CD4-positive, alpha-beta T cell (primary cell): Measurements from ENCODE around the gene CDH13. TPM values are rescaled to one million over a fixed set of nuclear protein-coding genes. Genes with fewer than 3 reads are reported as not detected.

Source experiments
- ATAC-seq: fragments of 200-7000 bp; cut with Tn5 transposase; one replicate; pipeline ENCODE4 v1.10.0; 2022; ENCODE audit warnings: mild to moderate bottlenecking; ENCODE audit not compliant: poor library complexity
- CTCF ChIA-PET: fragments of 350-600 bp; sonication (Branson Sonifier 250); formaldehyde crosslinking; loops from one replicate; lab custom pipeline; 2021; ENCODE audit warnings: antibody characterized with exemption, inconsistent platforms; lab: Charles Lee
- POLR2A ChIA-PET: fragments of 350-600 bp; sonication (Branson Sonifier 250); formaldehyde crosslinking; loops from one replicate; lab custom pipeline; 2021; ENCODE audit warnings: antibody characterized with exemption, inconsistent platforms; lab: Charles Lee
- DNase-seq, 14 experiments: peaks; one replicate each; pipeline ENCODE4 v3.0.0-alpha.2; 2013 to 2020; ENCODE audit warnings: mixed read lengths in 2 of 14
- H3K27ac ChIP-seq, 2 donors: one replicate each; pipeline versions ENCODE4 v1.5.1 to v1.7.0; 2013; ENCODE audit warnings: low read length in 2 of 2, low read depth in 1 of 2, mild to moderate bottlenecking in 1 of 2
- H3K27me3 ChIP-seq, 2 experiments: 1 replicate in 1 of 2; 2 replicates in 1 of 2; pipeline versions ENCODE4 v1.6.1 to v1.7.0; 2013; ENCODE audit warnings: low read length in 2 of 2, control low read depth in 1 of 2, mild to moderate bottlenecking in 1 of 2, moderate library complexity in 1 of 2; ENCODE audit not compliant: insufficient read depth in 2 of 2, control insufficient read depth in 1 of 2
- H3K36me3 ChIP-seq: one replicate; pipeline ENCODE4 v1.6.1; 2013; ENCODE audit warnings: low read length, control low read depth; ENCODE audit not compliant: insufficient read depth
- H3K4me1 ChIP-seq: one replicate; pipeline ENCODE4 v1.6.1; 2013; ENCODE audit warnings: low read length, control low read depth; ENCODE audit not compliant: insufficient read depth
- H3K4me3 ChIP-seq: one replicate; pipeline ENCODE4 v1.5.1; 2013; ENCODE audit warnings: mild to moderate bottlenecking, low read length, moderate library complexity
- H3K9me3 ChIP-seq, 2 experiments: 1 replicate in 1 of 2; 2 replicates in 1 of 2; pipeline versions ENCODE4 v1.6.1 to v1.7.0; 2013; ENCODE audit warnings: low read length in 2 of 2, mild to moderate bottlenecking in 2 of 2, control low read depth in 1 of 2, moderate library complexity in 1 of 2; ENCODE audit not compliant: control insufficient read depth in 1 of 2, insufficient read depth in 1 of 2
- H3K27ac Mint-ChIP-seq: one replicate; pipeline ENCODE4 v1.8.0; 2020; ENCODE audit warnings: mixed read lengths
- H3K27me3 Mint-ChIP-seq: one replicate; pipeline ENCODE4 v1.8.0; 2021; ENCODE audit warnings: mixed read lengths
- H3K36me3 Mint-ChIP-seq: one replicate; pipeline ENCODE4 v1.8.0; 2021; ENCODE audit warnings: low read depth, mixed read lengths
- H3K4me1 Mint-ChIP-seq: one replicate; pipeline ENCODE4 v1.8.0; 2021; ENCODE audit warnings: low read depth, mixed read lengths
- H3K4me3 Mint-ChIP-seq: one replicate; pipeline ENCODE4 v1.8.0; 2020; ENCODE audit warnings: mild to moderate bottlenecking, mixed read lengths
- H3K9me3 Mint-ChIP-seq: one replicate; pipeline ENCODE4 v1.8.0; 2020; ENCODE audit warnings: mixed read lengths
- intact Hi-C, 2 experiments: fragments of 100-400 bp; cut with DNase I in 1 of 2; cut with micrococcal nuclease in 1 of 2; formaldehyde crosslinking; loops; one replicate each; pipeline versions ENCODE4 v1.15.1 to v1.9.0; 2023 to 2025; cut with DNase I, micrococcal nuclease
- total RNA-seq, 174 experiments: library from RNA in 2 of 174; stranded (reverse) in 2 of 174; gene quantifications; one replicate each; pipeline ENCODE4 v1.2.3 and lab custom pipeline; 2021 to 2026
- TF ChIP-seq, protein P1 (sequence below): fragments of 200-600 bp; IDR thresholded peaks from one replicate; pipeline ENCODE4 v1.8.0; 2022; ENCODE audit warnings: antibody characterized with exemption, mild to moderate bottlenecking

Gene CDH13
- total RNA-seq, 2 experiments from 2014 or later: not detected

DNA sequence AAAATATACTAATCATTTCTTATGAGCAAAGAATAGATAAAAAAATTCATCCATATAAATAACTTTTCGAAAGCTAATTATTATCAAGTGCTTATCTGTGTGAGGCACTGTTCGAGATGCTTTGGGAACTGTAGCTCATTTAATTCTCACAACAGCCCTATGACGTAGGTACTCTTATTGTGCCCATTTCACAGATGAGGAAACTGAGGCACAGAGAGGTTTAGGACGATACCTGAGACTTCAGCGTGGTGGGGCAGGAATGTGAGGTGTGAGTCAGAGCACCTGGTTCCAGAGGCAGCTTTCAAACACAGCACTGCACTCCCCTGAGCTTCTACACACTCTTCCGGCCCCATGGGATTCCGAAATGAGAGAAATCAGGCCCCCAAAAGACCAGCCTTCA lies 995.2 kb downstream of the CDH13 start:
- DNase-seq (no peak), ATAC-seq (no peak)
- Mint-ChIP-seq H3K27me3 (peaks cover 1% of the 10 kb centered on the region), H3K9me3 (no peaks in the 10 kb centered on the region), H3K4me3 (no peak overlapping the region), H3K27ac (no peak overlapping the region), H3K36me3 (no peaks in the 10 kb centered on the region), H3K4me1 (no peaks in the 10 kb centered on the region)
- intact Hi-C loops: no loop called here
- Histone ChIP-seq H3K9me3 (peaks cover 0 to 15% of the 10 kb centered on the region in 2 experiments), H3K27me3 (no peaks in the 10 kb centered on the region), H3K27ac (no peak overlapping the region), H3K4me3 (no peak overlapping the region), H3K4me1 (no peaks in the 10 kb centered on the region), H3K36me3 (no peaks in the 10 kb centered on the region)
- ChIA-PET CTCF (no interaction called here), POLR2A (no interaction called here)
- TF ChIP-seq, protein P1, sequence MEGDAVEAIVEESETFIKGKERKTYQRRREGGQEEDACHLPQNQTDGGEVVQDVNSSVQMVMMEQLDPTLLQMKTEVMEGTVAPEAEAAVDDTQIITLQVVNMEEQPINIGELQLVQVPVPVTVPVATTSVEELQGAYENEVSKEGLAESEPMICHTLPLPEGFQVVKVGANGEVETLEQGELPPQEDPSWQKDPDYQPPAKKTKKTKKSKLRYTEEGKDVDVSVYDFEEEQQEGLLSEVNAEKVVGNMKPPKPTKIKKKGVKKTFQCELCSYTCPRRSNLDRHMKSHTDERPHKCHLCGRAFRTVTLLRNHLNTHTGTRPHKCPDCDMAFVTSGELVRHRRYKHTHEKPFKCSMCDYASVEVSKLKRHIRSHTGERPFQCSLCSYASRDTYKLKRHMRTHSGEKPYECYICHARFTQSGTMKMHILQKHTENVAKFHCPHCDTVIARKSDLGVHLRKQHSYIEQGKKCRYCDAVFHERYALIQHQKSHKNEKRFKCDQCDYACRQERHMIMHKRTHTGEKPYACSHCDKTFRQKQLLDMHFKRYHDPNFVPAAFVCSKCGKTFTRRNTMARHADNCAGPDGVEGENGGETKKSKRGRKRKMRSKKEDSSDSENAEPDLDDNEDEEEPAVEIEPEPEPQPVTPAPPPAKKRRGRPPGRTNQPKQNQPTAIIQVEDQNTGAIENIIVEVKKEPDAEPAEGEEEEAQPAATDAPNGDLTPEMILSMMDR: no peak

DNA sequence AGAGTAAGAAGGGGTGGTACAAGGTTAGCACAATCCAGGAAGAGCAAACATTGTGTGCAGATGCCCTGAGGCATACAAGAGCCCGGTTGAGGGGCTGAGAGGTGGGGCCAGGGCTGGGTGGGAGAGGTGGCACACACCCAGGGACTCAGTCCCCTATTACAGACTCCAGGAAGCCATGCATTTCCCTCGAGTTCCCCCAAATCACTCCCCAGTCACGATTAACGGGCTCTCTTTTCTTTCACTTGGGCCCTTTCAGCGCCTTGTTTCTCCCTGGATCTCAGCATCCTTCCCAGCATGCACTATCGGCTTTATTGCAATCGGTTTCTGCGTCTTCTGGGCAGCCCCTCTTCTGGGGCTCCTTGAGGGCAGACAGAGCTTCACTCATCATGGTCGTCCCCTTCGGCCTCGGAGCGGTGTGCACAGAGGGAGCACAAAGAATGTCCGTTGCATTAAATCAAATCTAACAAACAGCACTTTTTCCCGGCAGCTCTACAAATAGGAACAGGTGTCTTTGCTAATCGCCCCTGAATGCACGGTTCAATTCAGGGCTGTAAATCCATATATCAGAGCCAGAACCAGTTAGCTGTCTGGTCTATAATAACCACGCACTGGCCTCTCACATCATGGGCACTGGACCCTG lies 996.4 kb downstream of the CDH13 start:
- H3K27me3 Mint-ChIP-seq: no peaks in the 10 kb centered on the region
- H3K4me1 Mint-ChIP-seq: no peaks in the 10 kb centered on the region
- no peaks in the 10 kb centered on the region for H3K36me3 Mint-ChIP-seq
- no peak overlapping the region for H3K27ac Mint-ChIP-seq
- intact Hi-C loops: no loop called here
- ATAC-seq (no peak), DNase-seq (no peak)
- no peaks in the 10 kb centered on the region for H3K27me3 ChIP-seq
- H3K4me3 Mint-ChIP-seq: no peak overlapping the region
- H3K4me1 ChIP-seq: no peaks in the 10 kb centered on the region
- peaks cover 0 to 17% of the 10 kb centered on the region in 2 experiments for H3K9me3 ChIP-seq
- TF ChIP-seq, protein P1: no peak
- H3K36me3 ChIP-seq: no peaks in the 10 kb centered on the region
- POLR2A ChIA-PET: no interaction called here
- no peaks in the 10 kb centered on the region for H3K9me3 Mint-ChIP-seq
- H3K27ac ChIP-seq: no peak overlapping the region
- H3K4me3 ChIP-seq: no peak overlapping the region
- CTCF ChIA-PET: no interaction called here

DNA sequence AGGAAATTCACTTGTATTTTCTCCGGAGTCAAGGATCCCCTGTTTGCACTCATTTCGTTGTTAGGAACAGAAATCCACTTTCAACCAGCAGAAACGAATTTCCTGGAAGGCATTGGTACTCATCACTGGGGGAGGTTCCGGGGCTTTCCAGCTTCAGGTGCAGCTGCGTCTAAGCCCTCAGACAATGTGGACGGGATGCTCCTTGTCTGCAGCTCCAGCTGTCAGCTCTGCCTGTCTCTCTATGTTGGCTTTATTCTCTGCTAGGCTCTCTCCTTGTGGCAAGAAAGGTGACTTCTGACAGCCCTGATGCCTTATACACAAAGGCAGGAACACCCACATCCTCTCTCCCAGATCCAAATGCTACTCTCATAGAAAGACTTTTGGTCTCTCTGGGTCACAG lies 997.1 kb downstream of the CDH13 start:
- DNase-seq (no peak), ATAC-seq (no peak)
- Mint-ChIP-seq H3K4me1 (no peaks in the 10 kb centered on the region), H3K4me3 (no peak overlapping the region), H3K36me3 (no peaks in the 10 kb centered on the region), H3K27me3 (no peaks in the 10 kb centered on the region), H3K9me3 (no peaks in the 10 kb centered on the region), H3K27ac (no peak overlapping the region)
- TF ChIP-seq, protein P1: no peak
- CTCF ChIA-PET: no interaction called here
- Histone ChIP-seq H3K27ac (no peak overlapping the region), H3K9me3 (peaks cover 0 to 17% of the 10 kb centered on the region in 2 experiments), H3K4me1 (no peaks in the 10 kb centered on the region), H3K4me3 (no peak overlapping the region), H3K36me3 (no peaks in the 10 kb centered on the region), H3K27me3 (no peaks in the 10 kb centered on the region)
- POLR2A ChIA-PET: no interaction called here
- intact Hi-C loops: no loop called here
